Caco-2 (cell line): ENCODE results near the gene FIGLA. TPM values are rescaled to one million over a fixed set of nuclear protein-coding genes. Genes with fewer than 3 reads are reported as not detected.

Experiments used
- BruUV-seq: library from RNA; stranded (reverse); fragments of 400-500 nt; replicated peaks from 2 replicates; lab custom pipeline; 2021; lab: Mats Ljungman, UMichigan
- CTCF ChIA-PET: fragments of 300-600 bp; sonication (Branson Sonifier 250); formaldehyde crosslinking; loops from one replicate; lab custom pipeline; 2022; ENCODE audit warnings: antibody characterized with exemption; lab: Charles Lee
- POLR2A ChIA-PET: fragments of 300-600 bp; sonication (Branson Sonifier 250); formaldehyde crosslinking; loops from one replicate; lab custom pipeline; 2022; ENCODE audit warnings: antibody characterized with exemption; lab: Charles Lee
- DNase-seq, 2 experiments: peaks; one replicate each; pipeline versions ENCODE4 v3.0.0 to v3.0.0-alpha.2; 2020 to 2022
- H3K27me3 ChIP-seq: replicated peaks from 2 replicates; pipeline ENCODE4 v1.6.0; 2011; ENCODE audit warnings: low read length; ENCODE audit not compliant: control insufficient read depth, insufficient read depth
- H3K36me3 ChIP-seq: 2 replicates; pipeline ENCODE4 v1.5.1; 2011; ENCODE audit warnings: low read length; ENCODE audit not compliant: control insufficient read depth, insufficient read depth
- H3K4me1 ChIP-seq: fragments of 250-450 bp; sonication (Bioruptor Pico); 2 replicates; pipeline ENCODE4 v1.5.1; 2020; ENCODE audit warnings: mild to moderate bottlenecking
- H3K4me3 ChIP-seq: 2 replicates; pipeline ENCODE4 v1.5.1; 2011; ENCODE audit warnings: low read depth, mild to moderate bottlenecking, control low read depth, low read length
- H3K9me3 ChIP-seq: fragments of 250-450 bp; sonication (Bioruptor Pico); 2 replicates; pipeline ENCODE4 v1.5.1; 2020; ENCODE audit warnings: mild to moderate bottlenecking, moderate library complexity
- H3K27ac Mint-ChIP-seq: one replicate; pipeline ENCODE4 v1.8.0; 2022; ENCODE audit warnings: mixed read lengths; ENCODE audit not compliant: unreplicated experiment
- H3K27me3 Mint-ChIP-seq: one replicate; pipeline ENCODE4 v1.8.0; 2022; ENCODE audit warnings: mixed read lengths; ENCODE audit not compliant: insufficient read depth, unreplicated experiment
- H3K36me3 Mint-ChIP-seq: one replicate; pipeline ENCODE4 v1.8.0; 2022; ENCODE audit warnings: mild to moderate bottlenecking, mixed read lengths; ENCODE audit not compliant: insufficient read depth, unreplicated experiment
- H3K4me1 Mint-ChIP-seq: one replicate; pipeline ENCODE4 v1.8.0; 2022; ENCODE audit warnings: low read depth, mixed read lengths; ENCODE audit not compliant: unreplicated experiment
- H3K4me3 Mint-ChIP-seq: one replicate; pipeline ENCODE4 v1.8.0; 2022; ENCODE audit warnings: mild to moderate bottlenecking, moderate library complexity, mixed read lengths; ENCODE audit not compliant: unreplicated experiment
- H3K9me3 Mint-ChIP-seq: one replicate; pipeline ENCODE4 v1.8.0; 2022; ENCODE audit warnings: mixed read lengths; ENCODE audit not compliant: unreplicated experiment
- CTCF ChIP-seq, 2 experiments: fragments of 200-600 bp in 1 of 2; IDR thresholded peaks; 1 replicate in 1 of 2; 2 replicates in 1 of 2; pipeline versions ENCODE4 v1.5.1 to v1.8.0; 2011 to 2022; ENCODE audit warnings: antibody characterized with exemption in 1 of 2, control low read depth in 1 of 2, inconsistent platforms in 1 of 2, low read depth in 1 of 2, low read length in 1 of 2, mild to moderate bottlenecking in 1 of 2, moderate library complexity in 1 of 2; ENCODE audit not compliant: insufficient read depth in 1 of 2, severe bottlenecking in 1 of 2, unreplicated experiment in 1 of 2
- intact Hi-C: fragments of 100-400 bp; cut with micrococcal nuclease; formaldehyde crosslinking; loops from one replicate; pipeline ENCODE4 v1.10.0; 2022; ENCODE audit not compliant: unreplicated experiment
- total RNA-seq: library from RNA; stranded (reverse); gene quantifications from 2 replicates; pipeline ENCODE4 v1.2.3, GENCODE V29; 2022

Gene FIGLA
- total RNA-seq, 1 experiment from 2014 or later: not detected

- Mint-ChIP-seq H3K4me1 (peaks cover 7% of the 10 kb centered on the region), H3K9me3 (no peaks in the 10 kb centered on the region), H3K27ac (no peak overlapping the region), H3K36me3 (peaks cover 4% of the 10 kb centered on the region), H3K27me3 (peaks cover 36% of the 10 kb centered on the region), H3K4me3 (peak overlapping the region; percentile 66)
- peaks cover 5% of the 10 kb centered on the region for H3K4me1 ChIP-seq
- intact Hi-C loops: no loop called here
- DNase-seq: peak in 1 of 2 experiments; percentile 9
- H3K27me3 ChIP-seq: peaks cover 4% of the 10 kb centered on the region
- TF ChIP-seq CTCF (IDR thresholded peaks at IDR 0.05; ENCODE audit: insufficient read depth in 1 of 2, low read depth in 1 of 2, low read length in 1 of 2, severe bottlenecking in 1 of 2, unreplicated experiment in 1 of 2): no peak
- POLR2A ChIA-PET: no interaction called here
- no peaks in the 10 kb centered on the region for H3K9me3 ChIP-seq
- CTCF ChIA-PET: no interaction called here
- H3K4me3 ChIP-seq: peak overlapping the region; percentile 20
- no TSS peak for BruUV-seq
- no peaks in the 10 kb centered on the region for H3K36me3 ChIP-seq
Measured at GRCh38 chr2:70767079-70767698, 23.3 kb downstream of the FIGLA start.

GRCh38 chr2:70766357-70767078 lies 23.9 kb downstream of the FIGLA start:
- peak overlapping the region; percentile 66 for H3K4me3 Mint-ChIP-seq
- ChIA-PET CTCF (no interaction called here), POLR2A (no interaction called here)
- H3K9me3 Mint-ChIP-seq: no peaks in the 10 kb centered on the region
- no peak for TF ChIP-seq CTCF (IDR thresholded peaks at IDR 0.05; ENCODE audit: insufficient read depth in 1 of 2, low read depth in 1 of 2, low read length in 1 of 2, severe bottlenecking in 1 of 2, unreplicated experiment in 1 of 2)
- peaks cover 4% of the 10 kb centered on the region for H3K36me3 Mint-ChIP-seq
- Histone ChIP-seq H3K9me3 (no peaks in the 10 kb centered on the region), H3K4me1 (peaks cover 5% of the 10 kb centered on the region), H3K27me3 (peaks cover 4% of the 10 kb centered on the region), H3K4me3 (no peak overlapping the region), H3K36me3 (no peaks in the 10 kb centered on the region)
- H3K4me1 Mint-ChIP-seq: peaks cover 7% of the 10 kb centered on the region
- H3K27ac Mint-ChIP-seq: no peak overlapping the region
- intact Hi-C loops: no loop called here
- BruUV-seq: no TSS peak
- peaks cover 36% of the 10 kb centered on the region for H3K27me3 Mint-ChIP-seq
- DNase-seq: no peak

GRCh38 chr2:70765507-70765906 lies 24.9 kb downstream of the FIGLA start:
- POLR2A ChIA-PET: no interaction called here
- intact Hi-C loops: no loop called here
- H3K27me3 ChIP-seq: peaks cover 4% of the 10 kb centered on the region
- no peaks in the 10 kb centered on the region for H3K9me3 ChIP-seq
- peaks cover 36% of the 10 kb centered on the region for H3K27me3 Mint-ChIP-seq
- peaks cover 5% of the 10 kb centered on the region for H3K4me1 ChIP-seq
- TF ChIP-seq CTCF (IDR thresholded peaks at IDR 0.05; ENCODE audit: insufficient read depth in 1 of 2, low read depth in 1 of 2, low read length in 1 of 2, severe bottlenecking in 1 of 2, unreplicated experiment in 1 of 2): no peak
- H3K36me3 ChIP-seq: no peaks in the 10 kb centered on the region
- CTCF ChIA-PET: no interaction called here
- H3K4me3 ChIP-seq: no peak overlapping the region
- H3K4me1 Mint-ChIP-seq: peaks cover 7% of the 10 kb centered on the region
- peaks cover 4% of the 10 kb centered on the region for H3K36me3 Mint-ChIP-seq
- H3K27ac Mint-ChIP-seq: no peak overlapping the region
- H3K4me3 Mint-ChIP-seq: no peak overlapping the region
- no TSS peak for BruUV-seq
- H3K9me3 Mint-ChIP-seq: no peaks in the 10 kb centered on the region
- DNase-seq: no peak
